HG03469 (cell line): ENCODE measurements around the gene PTH1R.

Experiments
- ATAC-seq: cut with Tn5 transposase; IDR thresholded peaks from one replicate; pipeline ENCODE4 v1.9.1; 2021; ENCODE audit warnings: mild to moderate bottlenecking, moderate library complexity, moderate number of reproducible peaks; ENCODE audit not compliant: unreplicated experiment

PTH1R gene

DNA sequence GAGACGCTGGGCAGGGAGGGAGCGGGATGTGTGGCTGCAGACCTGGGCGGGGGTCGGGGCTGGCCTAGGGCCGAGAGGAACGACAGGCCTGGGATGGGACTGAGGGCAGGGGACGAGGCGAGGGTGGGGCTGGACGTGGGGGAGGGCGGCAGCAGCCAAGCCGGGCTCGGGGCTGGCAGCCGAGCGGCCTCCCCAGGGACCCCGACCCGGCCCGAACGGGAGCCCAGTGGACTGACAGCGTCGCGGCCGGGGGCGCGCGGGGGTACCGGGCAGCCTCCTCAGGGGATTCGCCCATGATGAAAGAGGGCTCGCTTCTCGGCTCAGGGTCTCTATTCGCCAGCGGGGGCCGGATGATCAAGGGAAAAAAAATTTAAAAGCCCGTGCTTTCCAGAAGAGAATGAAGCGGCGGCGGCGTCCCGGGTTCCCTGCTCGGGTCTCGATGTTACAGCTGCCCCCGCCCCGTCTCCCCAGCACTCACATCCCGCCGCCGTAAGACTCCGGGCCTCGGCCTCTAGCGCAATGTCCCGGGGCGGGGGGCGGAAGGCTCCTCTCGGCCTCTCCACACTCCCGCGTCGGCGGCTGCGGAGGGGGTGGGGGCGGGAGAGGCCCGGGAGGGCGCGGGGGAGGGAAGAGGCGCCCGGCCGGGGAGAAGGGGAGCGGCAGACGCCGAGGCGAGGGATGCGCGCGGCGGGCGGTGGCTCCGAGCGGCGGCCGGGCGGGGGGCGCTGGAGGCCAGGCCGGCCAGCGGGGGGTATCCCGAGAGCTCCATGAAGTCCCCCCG lies 4.3 kb downstream of the PTH1R start:
- no peak for ATAC-seq

DNA sequence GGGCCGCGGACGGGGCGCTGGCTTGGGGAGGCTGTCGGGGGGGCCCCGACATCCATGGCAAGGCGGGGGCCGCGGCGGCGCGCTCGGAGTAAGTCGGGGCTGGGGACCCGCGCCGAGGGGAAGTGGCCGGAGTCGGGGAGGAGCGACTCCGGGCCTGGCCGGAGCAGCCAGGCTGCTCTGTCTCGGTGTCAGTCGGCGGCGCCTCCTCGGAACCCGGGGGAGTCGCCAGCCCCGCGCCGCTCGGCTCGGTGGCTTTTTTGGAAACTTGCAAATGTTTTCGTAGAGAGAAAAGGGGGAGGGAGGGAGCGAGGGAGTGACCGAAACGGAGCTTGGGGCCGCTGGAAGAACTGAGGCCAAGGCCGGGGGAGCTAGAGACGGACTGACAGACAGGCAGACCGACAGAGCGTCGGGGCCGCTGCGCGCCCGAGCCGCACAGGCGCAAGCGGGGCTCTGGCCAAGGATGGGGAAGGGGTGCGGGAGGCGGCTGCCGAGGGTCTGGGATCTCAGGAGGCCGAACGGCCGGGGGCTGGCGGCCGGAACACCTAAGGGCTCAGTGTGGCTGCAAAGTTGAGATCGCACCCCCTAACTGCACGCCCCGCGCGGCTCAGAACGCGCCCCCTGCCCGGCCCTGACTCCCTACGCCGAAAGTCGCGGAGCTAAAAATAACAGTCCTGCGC lies 5.0 kb downstream of the PTH1R start:
- no peak for ATAC-seq

DNA sequence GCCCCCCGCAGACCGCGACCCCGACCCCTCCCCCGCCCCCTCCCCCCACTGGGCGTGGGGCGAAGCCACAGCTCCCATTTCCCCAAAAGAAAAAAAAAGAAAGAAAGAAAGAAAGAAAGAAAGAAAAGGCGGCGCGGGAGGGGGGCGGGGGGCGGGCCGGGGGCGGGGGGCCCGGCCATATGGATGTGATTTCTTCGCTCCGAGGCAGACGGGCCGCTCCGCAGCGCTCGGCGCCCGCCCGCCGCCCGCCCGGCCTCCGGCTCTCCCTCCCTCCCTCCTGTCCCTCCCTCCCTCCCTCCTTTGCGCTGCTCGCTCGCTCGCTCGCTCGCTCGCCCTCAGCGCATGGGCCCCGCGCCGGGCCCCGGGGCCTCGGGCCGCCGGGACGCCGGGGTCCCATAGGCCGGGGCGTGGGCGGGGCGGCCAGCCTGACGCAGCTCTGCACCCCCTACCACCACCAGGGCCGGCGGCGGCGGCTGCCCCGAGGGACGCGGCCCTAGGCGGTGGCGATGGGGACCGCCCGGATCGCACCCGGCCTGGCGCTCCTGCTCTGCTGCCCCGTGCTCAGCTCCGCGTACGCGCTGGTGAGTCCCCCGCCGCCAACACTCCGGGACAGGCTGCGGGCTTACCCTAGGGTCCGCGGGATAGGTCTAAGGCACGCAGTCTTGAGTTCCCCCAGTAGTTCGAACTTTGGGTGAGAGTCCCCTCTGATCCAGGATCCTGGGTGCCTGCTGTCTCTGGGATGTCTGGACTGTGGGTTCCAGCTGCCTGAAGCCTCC lies 5.7 kb downstream of the PTH1R start:
- no peak for ATAC-seq

DNA sequence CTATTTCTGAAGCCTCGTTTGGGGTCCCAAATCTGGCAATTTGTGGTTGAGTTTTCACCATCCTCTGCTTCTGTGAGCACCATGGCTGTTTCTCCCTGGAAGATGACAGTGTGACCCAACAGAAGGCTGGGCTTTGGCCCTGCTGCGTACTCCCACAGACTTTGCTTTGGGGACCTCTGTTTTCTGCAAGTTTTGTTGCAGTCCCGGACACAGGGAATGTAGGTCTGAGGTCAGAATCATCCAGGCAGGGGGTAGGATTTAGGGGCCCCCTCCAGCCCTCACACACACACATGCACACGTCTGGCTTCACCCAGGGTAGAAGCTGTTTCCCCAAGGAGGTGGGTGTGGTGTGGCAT lies 6.3 kb downstream of the PTH1R start:
- no peak for ATAC-seq

DNA sequence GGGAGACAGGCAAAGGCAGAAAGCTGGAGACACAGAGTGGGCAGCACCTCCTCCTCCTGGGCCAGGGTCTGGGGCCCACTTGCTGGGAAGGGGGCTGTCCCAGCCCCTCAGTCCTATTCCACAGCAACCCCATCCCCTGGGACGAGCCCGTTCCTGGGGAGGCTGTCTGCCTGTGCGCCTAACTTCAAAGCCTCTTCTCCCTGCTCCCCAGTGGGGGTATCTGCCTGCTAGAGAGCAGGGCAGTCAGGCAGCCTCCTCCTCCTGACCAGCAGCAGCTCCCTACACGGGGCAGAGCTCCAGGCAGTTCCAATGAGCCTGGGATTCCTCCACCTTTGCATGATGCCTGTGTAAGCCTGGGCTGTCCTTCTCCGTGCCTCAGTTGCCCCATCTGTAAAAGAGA lies 6.9 kb downstream of the PTH1R start:
- no peak for ATAC-seq

DNA sequence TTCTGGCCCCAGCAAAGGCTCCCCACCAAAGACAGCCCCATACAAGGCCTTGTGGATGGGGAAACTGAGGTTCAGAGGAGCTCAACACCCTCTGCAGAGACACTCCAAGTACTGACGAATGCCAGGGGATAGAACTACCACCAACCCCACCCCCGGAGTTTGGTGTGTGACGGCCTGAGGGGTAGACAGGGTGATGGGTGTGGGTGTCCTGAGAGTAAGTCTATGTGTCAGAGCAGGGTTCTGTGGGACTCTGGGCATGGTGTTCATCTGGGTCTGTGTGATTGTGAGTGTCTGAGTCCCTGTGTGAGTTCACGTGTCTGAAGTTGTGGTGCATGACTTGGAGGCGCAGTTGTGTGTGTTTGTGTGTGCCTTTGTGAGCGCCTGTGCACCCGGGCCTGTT lies 7.4 kb downstream of the PTH1R start:
- ATAC-seq = no peak

DNA sequence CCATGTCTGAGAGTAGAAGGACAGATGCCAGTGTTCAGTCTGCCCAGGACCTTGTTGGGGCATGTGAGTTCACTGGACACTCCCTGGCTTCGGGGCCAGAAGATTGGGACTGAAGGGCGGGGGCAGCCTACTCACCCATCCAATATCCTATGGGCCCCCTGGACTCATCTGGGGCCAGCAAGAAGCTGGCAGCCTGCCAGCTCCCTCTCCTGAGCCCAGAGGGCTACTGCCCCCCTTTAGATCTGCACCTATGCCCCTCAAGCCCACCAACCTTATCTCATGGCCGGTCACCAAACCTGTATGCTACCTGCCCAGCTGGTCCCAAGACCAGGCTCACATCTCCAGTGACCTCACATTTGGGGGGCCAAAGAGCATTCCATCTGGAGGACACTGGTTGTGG lies 8.1 kb downstream of the PTH1R start:
- no peak for ATAC-seq

DNA sequence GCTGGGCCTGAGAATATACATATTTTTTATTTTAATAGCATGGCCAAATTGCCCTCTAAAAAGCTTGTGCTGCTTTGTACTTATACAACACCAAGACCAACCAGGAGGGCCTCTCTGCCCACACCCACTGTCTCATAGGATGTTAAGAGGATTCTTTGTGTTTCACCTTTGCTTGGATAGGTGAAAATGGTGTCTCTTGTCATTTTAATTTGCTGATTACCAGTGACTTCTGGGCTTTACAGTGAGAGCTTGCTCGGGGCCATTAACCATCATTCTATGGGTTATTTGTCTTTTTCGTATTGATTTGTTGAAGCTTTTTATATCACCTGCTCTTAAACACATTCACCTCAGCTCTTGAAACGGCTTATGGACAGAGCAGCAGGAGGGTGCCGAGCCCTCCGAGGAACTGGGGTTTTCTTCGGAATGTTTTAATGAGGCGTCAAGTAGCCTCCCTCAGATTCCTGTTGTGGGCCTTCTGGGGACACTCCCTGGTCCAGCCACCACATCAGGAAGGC lies 10.5 kb downstream of the PTH1R start:
- no peak for ATAC-seq

DNA sequence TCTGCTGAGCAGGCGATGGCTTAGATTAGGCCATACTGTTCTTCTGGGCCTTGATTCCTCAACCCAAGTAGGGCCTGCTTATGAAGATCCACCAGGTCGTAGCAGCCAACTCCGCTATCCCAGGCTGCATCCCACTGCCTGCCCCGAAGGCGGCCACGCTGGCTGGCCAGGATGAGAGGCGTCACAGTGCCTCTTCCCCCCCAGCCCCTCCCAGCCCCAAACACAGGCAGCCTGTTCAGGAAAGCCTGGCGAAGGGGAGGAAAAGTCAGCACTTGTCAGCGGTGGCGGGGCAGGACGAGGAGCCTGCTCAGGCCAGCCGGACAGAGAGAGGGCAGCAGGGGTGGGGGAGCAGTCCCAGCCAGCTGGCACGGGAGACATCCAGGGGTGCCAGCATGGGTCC lies 11.2 kb downstream of the PTH1R start:
- ATAC-seq = no peak

DNA sequence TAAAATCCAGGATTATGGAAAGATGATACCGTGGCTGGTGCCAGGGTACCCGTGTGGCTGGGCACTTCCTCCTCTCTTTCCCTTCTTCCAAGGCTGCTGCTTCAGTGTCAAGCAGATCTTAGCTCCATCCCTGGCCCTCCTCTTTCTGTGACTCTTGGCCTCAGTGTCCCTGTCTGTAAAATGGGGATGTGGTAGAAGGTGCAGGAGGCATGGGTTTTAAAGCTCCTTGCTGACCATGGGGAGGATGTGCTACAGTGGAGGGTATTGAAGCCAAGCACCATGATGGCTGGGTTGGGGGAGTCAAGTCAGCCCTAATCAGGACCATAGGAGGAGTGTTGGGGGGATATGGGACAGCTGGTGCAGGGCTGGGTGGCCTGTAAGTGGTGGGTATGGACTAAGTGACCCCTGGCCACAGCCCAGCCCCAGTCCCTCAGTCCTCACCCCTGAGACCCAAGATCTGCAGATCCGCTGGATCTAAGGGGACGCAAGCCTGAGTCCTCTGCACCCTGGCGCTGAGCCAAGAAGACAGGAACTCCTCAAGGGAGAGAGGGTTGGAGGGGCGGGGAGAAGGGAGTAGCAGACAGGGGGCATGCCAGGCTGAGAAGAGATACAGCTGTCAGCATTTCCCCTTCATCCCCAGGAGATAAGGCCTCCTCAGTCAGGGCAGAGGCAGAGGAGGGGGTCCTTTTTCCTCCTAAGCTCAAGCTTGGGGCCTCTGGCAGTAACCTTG lies 12.0 kb downstream of the PTH1R start:
- no peak for ATAC-seq

DNA sequence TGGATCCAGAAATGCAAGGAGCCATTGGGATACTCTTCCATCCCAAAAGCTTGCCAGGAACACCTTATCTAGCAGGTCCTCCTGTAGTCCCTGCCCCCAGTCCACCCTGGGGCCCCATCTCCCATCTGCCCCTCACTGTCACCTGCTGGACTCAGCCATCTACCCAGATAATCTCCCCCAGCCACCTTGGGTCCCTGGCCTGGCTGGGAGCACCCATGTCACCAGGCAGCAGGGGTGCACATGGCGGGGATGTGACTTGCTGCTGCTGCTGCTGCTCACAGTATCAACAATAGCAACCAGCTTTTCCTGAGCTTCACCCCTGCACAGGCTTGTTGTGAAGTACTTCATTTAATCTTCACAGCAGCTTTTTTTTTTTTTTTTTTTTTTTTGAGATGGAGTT lies 12.6 kb downstream of the PTH1R start:
- ATAC-seq = no peak

DNA sequence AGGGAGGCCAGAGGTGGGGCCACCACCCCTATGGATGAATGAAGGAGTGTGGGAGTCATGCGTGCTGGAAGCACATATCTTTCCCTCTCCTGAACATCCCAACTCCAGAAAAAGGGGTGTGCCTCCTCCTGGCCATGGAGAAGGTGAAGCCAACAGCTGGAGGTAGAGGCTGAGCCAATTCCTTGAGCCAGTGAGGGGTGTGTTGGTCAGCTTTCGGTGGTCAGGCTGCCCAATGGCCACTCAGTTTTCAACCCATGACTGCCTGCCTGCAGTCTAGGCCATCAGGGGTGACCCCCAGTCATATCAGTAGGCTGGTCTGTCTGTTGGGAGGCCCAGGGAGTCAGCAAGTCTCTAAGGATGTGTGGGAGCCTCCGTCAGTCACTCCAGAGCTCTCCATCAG lies 13.6 kb downstream of the PTH1R start:
- ATAC-seq = no peak

DNA sequence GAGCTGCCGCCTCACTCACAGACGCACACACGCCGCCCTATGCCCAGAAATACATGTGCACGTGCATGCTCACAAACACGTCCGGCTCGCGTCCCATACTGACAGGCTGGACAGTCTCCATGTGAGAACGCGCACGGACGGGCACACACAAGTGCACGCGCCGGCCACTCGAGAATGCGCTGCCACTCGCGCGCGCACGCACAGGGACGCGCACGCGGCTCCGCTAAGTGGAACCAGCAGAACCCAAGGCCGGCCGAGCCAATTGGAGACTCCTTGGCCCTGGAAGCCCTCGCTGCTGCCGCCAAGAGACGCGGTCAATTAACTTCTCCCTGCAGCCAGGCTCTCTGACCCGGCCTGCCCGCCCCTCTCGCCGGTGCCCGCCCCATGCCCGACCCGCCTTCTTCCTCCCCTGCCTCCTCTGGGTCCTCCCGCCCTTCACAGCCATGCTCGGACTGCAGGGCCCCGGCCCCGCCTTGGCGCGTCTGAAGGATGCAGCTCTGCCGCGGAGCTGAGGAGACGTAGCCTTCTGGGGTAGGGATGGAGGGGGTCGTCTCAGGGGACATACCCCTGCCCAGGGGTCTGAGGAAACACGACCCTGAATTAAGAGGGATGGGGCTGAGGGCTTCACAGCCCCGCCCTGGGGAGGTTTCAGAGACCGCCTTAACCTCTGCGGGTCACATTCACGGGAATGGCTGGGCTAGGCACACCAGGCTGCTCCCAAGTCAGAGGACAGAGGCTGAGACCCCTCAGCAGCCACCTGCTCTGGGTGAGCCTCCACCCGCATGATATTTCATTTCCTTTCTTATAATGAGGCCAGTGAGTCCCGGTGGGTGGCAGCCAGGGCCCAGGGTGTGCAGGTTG lies 15.0 kb downstream of the PTH1R start:
- ATAC-seq = no peak

DNA sequence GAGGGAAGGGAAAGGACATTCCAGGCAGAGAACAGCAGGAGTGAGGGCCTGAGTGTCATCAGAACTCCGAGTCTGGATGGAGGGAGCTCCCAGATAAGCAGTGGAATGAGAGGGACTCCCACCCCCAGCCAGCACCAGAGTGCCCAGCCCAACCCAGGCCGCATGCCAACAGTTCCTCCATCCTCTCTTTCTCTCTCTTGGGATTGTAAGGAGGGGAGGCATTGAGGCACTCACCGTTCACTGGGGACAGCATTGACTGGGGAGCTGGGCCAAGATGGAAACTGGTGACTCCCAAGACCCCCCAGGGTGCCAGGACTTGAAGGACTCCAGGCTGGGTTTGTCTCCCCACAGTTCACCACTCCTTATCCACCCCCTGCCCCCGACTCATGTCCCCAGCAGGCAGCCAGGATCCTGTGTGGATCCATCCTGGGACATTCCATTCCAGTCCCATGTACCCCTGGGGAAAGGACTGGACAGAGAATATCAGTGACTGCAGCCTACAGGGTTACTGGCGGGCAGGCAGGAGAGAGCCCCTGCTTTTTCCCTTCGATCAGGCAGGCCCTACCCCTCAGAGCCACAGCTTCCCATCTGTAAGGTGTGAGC lies 15.7 kb downstream of the PTH1R start:
- ATAC-seq = no peak

DNA sequence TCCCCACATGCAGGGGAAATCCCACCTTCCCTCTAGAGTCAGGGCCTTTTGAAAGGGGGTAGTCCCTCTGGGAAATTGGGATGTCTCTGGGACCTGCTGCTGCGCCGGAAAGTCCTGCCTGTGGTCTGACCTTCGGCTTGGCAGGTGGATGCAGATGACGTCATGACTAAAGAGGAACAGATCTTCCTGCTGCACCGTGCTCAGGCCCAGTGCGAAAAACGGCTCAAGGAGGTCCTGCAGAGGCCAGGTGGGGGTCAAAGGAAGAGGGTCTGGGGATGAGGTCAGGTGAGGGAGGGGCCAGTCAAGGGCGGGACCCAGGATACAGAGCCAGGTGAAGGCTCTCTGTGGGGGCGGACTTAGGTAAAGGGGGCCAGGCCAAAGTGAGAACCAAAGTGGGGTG lies 16.2 kb downstream of the PTH1R start:
- ATAC-seq = no peak

DNA sequence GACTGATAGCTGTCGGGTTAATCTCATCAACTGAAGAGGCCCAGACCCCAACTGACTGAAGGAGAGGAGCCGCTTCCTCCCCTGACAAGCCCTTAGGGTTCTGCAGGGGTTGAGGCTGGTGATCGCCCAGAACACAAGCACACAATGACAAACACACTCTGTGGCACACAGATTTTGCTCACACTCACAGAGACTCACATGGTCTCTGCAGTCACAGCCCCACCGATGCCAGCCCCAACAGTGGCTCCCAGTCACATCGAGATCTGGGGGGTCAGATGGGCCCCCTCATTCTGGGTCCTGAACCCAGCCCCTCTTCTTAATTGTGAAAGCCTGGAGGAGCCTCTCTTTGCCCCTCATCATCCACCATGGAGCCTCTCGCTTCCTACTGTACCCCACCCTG lies 16.7 kb downstream of the PTH1R start:
- no peak for ATAC-seq

DNA sequence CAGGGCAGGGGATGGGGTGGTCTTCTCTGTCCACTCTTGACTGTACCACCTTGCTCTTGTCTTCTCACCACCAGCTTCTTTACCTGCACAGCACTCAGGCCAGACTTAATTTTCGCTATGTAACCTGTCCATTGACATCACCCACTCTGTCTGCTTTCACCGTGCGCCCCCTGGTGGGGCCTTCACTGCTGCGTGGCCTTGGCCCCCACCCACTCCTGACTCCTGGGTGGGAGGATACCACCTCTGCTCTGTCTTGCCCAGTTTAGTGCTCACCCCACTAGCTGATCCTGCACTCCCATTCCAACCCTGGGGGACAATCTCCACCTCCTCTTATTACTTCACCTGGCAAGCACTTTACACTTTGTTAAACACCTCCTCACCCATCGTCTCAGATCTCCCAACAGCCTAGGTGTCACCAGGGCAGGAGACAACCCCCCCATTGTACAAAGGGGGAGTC lies 17.7 kb downstream of the PTH1R start:
- no peak for ATAC-seq

DNA sequence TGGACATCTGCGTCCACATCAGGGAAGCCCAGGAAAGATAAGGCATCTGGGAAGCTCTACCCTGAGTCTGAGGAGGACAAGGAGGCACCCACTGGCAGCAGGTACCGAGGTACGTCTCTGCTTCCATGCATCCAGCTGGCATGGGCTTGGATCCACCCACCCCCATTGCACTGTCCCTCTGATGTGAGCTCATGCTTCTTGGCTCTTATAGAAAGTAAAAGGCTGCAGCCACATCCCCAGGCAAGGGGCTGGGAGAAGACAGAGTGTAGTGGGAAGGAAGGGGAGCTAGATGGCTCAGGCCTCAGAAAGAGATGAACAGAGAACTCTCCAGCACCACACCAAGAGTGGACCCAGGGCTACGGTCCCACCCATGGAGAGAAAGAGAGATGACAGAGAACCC lies 18.2 kb downstream of the PTH1R start:
- ATAC-seq = no peak

DNA sequence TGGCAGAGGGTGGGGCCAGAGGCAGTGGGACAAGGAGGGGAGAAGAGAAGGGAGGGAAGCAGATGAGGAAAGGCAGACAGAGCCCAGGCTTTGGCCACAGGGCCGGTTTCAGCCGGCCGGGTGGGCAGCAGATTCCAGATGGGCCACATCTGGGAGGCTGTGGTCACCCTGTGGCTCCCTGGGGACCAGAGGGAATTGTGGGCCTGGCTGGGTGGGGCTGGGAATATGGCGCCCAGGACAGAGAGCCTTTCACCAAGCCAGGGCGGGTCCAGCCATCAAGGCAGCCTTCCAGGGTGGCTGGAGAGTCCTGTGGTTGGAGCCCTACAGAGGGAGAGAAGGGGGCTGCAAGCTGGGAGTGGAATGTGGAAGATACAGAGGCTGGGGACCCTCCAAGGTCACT lies 18.9 kb downstream of the PTH1R start:
- no peak for ATAC-seq

DNA sequence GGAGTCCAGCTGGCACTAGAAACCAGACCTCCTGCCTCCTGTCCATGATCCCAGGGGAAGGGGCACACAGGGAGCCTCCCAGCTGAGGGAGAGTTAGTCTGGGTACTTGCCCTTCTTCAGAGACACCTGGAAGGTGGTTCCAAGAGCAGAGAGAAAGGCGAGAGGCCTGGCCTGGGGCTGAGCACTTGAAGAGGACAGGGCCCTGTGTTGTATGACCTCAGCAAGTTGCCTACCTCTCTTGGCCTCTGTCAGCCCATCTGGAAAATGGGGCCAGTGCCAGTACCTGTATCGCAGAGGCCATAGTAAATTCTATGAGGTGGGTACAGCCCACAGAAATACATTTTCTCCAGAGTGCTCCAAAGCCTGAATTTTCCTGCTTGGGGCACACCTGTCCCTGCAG lies 19.5 kb downstream of the PTH1R start:
- no peak for ATAC-seq
